Activated naive CD4-positive, alpha-beta T cell treated with anti-CD3 and anti-CD28 coated beads for 36 hours (primary cell): ENCODE results near the gene CLEC19A. TPM values are rescaled to one million over a fixed set of nuclear protein-coding genes. Genes with fewer than 3 reads are reported as not detected.

Experiments
- CTCF ChIA-PET: fragments of 350-600 bp; sonication (Branson Sonifier 250); formaldehyde crosslinking; loops from one replicate; lab custom pipeline; 2021; ENCODE audit warnings: antibody characterized with exemption; lab: Charles Lee
- DNase-seq: peaks from one replicate; pipeline ENCODE4 v3.0.0-alpha.2; 2020
- H3K27ac Mint-ChIP-seq: one replicate; pipeline ENCODE4 v1.8.0; 2021; ENCODE audit warnings: mild to moderate bottlenecking, mixed read lengths
- H3K27me3 Mint-ChIP-seq: one replicate; pipeline ENCODE4 v1.8.0; 2021; ENCODE audit warnings: low read depth, mixed read lengths
- H3K36me3 Mint-ChIP-seq: one replicate; pipeline ENCODE4 v1.8.0; 2021; ENCODE audit warnings: low read depth, mixed read lengths
- H3K4me1 Mint-ChIP-seq: one replicate; pipeline ENCODE4 v1.8.0; 2021; ENCODE audit warnings: low read depth, mixed read lengths
- H3K4me3 Mint-ChIP-seq: one replicate; pipeline ENCODE4 v1.8.0; 2021; ENCODE audit warnings: mild to moderate bottlenecking, moderate library complexity, mixed read lengths
- H3K9me3 Mint-ChIP-seq: one replicate; pipeline ENCODE4 v1.8.0; 2021; ENCODE audit warnings: mixed read lengths
- intact Hi-C: fragments of 100-400 bp; cut with micrococcal nuclease; formaldehyde crosslinking; loops from one replicate; pipeline ENCODE4 v1.15.1; 2023
- total RNA-seq, 2 experiments: library from RNA; stranded (reverse); gene quantifications; one replicate each; pipeline ENCODE4 v1.2.3, GENCODE V29; 2021

The CLEC19A gene
- total RNA-seq, 2 experiments from 2014 or later, result not detected

DNA sequence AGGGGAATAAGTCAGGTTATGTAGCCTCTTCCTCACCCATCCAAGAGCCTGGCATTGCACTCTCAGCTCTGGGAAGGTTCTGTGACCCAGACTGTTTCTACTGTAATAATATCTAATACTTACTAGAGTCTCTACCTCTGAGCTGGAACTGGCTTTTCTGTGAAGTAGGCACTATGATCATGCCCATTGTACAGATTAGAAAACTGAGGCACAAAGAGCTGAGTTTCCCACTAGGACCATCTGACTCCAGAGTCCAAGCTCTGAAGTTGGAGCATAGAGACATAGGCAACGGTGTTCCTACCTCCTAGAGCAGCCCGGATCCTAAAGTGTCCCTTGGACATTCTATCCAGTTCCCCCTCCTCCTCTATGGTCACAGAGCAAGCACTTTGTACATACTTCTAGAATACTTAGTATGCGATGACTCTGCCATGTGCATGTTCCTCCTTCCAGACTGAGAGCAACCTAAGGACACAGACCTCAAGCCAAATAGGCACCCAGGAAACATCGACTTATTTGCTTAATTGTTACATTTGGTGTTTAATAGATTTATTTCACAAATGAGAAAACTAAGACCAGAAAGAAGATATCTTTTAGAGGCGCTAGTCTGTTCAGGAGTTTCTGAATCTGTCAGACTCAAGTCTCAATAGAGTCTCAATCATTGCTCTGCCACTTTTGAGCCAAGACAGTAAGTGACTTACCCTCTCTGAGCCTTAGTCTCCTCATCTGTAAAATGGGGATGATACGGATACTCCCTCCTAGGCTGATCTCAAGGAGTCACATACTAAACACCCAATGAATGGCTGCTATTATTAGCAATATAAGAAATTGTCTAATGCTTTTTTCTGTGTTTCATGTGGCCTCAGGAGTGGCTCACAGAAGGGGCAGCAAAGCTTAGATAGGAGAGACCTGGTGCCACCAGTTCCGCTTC lies 3.6 kb downstream of the CLEC19A start:
- Mint-ChIP-seq H3K27ac (no peak overlapping the region), H3K36me3 (no peaks in the 10 kb centered on the region), H3K4me3 (no peak overlapping the region), H3K4me1 (peaks cover 11% of the 10 kb centered on the region), H3K9me3 (no peaks in the 10 kb centered on the region), H3K27me3 (peaks cover 15% of the 10 kb centered on the region)
- no peak for DNase-seq
- CTCF ChIA-PET, result no interaction called here
- intact Hi-C loops, result no loop called here

DNA sequence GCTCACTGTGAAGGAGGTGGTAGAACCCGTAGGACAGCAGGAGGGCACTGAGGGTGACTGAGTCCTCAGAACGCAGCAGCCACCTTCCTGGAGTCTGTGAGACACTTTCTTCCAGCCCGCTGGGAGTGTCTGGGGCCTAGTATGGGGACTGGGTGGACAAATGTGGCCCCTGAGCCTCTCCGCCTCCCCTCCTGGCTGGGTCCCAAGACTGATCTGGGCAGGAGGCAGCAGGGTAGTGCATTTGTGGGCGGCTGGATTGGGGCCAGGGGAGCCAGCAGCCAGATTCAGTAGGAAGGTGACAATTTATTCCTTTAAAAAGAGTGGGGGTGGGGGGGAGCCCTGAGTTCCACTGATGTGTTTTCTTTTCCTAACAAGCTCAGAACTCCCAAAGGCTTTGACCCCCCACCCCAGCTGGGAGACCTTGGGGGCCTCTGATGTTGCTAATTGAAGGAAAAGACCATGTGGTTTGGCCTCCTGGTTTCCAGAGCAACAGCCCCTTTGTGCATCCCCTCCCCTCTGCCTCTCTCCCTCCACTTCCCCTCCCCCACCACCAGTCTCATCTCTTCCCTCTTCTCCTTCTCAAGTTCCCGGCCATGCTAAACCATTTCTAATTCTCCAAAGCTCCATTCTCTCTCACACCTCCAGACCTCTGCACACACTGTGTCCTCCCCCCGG lies 4.4 kb downstream of the CLEC19A start:
- no peak for DNase-seq
- no peak overlapping the region for H3K27ac Mint-ChIP-seq
- H3K9me3 Mint-ChIP-seq, result peaks cover 3% of the 10 kb centered on the region
- intact Hi-C loops, result loop anchor here (10.0 kb wide), 1 partner anchor 235 kb away; the partner anchor contains the start of genes CCP110 and GDE1
- H3K27me3 Mint-ChIP-seq, result peaks cover 15% of the 10 kb centered on the region
- H3K4me3 Mint-ChIP-seq, result no peak overlapping the region
- CTCF ChIA-PET, result no interaction called here
- peaks cover 19% of the 10 kb centered on the region for H3K4me1 Mint-ChIP-seq
- H3K36me3 Mint-ChIP-seq, result no peaks in the 10 kb centered on the region

DNA sequence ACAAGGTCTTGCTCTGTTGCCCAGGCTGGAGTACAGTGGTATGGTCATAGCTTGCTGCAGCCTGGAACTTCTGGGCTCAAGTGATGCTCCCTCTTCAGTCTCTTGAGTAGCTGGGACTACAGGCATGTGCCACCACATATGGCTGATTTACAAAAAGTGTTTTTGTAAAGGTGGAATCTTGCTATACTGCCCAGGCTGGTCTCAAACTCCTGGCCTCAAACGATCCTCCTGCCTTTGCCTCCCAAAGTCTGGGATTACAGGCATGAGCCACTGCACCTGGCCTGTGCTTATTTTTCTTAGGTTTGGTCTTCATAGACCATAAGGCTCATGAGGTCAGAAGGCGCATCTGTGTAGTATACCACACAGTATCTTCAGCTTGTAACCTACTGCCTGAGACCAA lies 5.3 kb downstream of the CLEC19A start:
- CTCF ChIA-PET, result no interaction called here
- Mint-ChIP-seq H3K9me3 (peaks cover 3% of the 10 kb centered on the region), H3K4me3 (no peak overlapping the region), H3K27ac (no peak overlapping the region), H3K27me3 (peaks cover 15% of the 10 kb centered on the region), H3K36me3 (no peaks in the 10 kb centered on the region), H3K4me1 (peaks cover 25% of the 10 kb centered on the region)
- DNase-seq, result no peak
- intact Hi-C loops, result loop anchor here (10.0 kb wide), 1 partner anchor 234 kb away; the partner anchor contains the start of genes CCP110 and GDE1

DNA sequence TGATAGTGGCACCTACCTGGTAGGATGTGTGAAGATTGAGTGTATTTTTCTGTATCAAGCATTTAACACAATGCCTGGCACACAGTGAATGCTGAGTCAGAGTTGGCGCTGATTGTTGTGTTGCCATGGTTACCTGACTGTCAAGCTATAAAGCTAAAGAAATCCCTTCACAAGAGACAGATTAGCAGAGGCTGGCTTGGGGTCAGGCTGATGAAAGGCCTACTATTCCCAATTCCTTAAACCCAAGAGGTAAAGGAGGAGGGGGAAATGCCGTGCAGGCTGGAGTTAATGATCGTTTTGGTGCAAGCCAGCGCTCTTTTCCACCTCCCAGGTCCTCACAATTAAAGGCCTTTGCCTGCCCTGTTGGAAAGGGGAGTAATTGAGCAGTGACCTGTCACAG lies 5.9 kb downstream of the CLEC19A start:
- H3K4me1 Mint-ChIP-seq, result peaks cover 25% of the 10 kb centered on the region
- CTCF ChIA-PET, result no interaction called here
- DNase-seq, result peak; percentile 37
- peaks cover 3% of the 10 kb centered on the region for H3K9me3 Mint-ChIP-seq
- no peaks in the 10 kb centered on the region for H3K36me3 Mint-ChIP-seq
- peaks cover 15% of the 10 kb centered on the region for H3K27me3 Mint-ChIP-seq
- no peak overlapping the region for H3K4me3 Mint-ChIP-seq
- intact Hi-C loops, result loop anchor here (10.0 kb wide), 1 partner anchor 233 kb away; the partner anchor contains the start of genes CCP110 and GDE1
- H3K27ac Mint-ChIP-seq, result no peak overlapping the region

DNA sequence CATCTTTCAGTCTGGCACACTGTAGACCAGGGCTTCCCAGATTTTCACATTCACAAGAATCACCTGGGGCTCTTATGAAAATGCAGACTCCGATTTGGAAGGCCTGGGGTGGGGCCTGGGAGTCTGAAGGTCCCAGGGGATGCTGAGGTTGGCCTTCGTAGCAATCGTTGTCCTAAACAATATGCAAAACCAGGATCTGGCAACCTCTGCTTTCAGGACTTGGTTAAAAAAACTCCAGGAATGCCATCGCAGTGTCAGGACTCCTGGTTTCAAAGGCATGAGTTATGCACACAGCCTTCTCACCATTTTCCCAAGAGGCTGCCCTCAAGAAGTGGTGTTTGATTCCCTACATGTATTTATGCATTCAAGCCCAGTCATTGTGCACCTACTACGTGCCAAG lies 6.7 kb downstream of the CLEC19A start:
- no peak overlapping the region for H3K4me3 Mint-ChIP-seq
- no peaks in the 10 kb centered on the region for H3K36me3 Mint-ChIP-seq
- peaks cover 15% of the 10 kb centered on the region for H3K27me3 Mint-ChIP-seq
- peaks cover 3% of the 10 kb centered on the region for H3K9me3 Mint-ChIP-seq
- CTCF ChIA-PET, result no interaction called here
- H3K27ac Mint-ChIP-seq, result no peak overlapping the region
- no peak for DNase-seq
- intact Hi-C loops, result loop anchor here (10.0 kb wide), 1 partner anchor 233 kb away; the partner anchor contains the start of genes CCP110 and GDE1
- peaks cover 25% of the 10 kb centered on the region for H3K4me1 Mint-ChIP-seq

DNA sequence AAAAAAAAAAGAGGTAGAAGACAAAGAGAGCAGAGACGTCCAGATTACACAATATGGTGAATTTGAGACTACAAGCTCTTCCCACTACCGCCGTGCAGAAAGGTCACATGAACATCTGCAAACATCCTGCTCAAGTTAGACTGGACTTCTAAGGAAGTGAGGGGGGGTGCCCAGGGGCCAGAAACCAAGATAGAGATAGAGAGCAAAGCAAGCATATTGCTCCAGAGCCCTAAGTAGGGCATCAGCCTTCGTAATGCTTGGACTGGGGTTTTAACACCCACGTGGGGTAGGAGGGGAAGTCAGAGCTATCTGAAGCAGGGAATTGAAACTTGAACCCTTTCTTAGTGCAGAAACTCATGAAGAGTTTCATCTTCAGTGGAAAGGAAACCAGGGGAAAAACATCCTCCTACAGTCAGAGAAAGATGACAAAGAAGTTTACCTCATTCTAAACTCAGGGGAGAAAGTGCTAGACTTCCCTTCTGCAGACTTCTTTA lies 8.7 kb downstream of the CLEC19A start:
- peaks cover 25% of the 10 kb centered on the region for H3K4me1 Mint-ChIP-seq
- intact Hi-C loops, result loop anchor here (10.0 kb wide), 1 partner anchor 231 kb away; the partner anchor contains the start of genes CCP110 and GDE1
- H3K27me3 Mint-ChIP-seq, result peaks cover 15% of the 10 kb centered on the region
- H3K9me3 Mint-ChIP-seq, result peaks cover 3% of the 10 kb centered on the region
- DNase-seq, result peak; percentile 53
- CTCF ChIA-PET, result no interaction called here
- H3K4me3 Mint-ChIP-seq, result no peak overlapping the region
- H3K36me3 Mint-ChIP-seq, result no peaks in the 10 kb centered on the region
- peak overlapping the region; percentile 42 for H3K27ac Mint-ChIP-seq

DNA sequence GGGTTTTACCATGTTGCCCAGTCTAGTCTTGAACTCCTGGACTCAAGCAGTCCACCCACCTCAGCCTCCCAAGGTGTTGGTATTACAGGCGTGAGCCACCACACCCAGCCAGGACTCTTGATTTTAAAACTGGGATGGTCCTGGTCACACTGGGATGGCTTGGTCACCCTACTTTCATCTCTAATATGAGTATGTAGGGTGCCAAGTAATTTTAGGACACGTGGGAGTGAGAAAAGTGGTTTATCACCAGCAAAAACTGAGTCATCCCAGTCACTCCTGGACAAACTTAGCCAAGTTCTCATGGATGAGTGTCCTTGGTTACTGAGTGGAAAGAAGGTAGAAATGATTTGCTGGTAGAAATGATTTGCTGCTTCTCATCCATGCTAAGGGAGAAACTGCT lies 9.9 kb downstream of the CLEC19A start:
- peaks cover 25% of the 10 kb centered on the region for H3K4me1 Mint-ChIP-seq
- H3K4me3 Mint-ChIP-seq, result no peak overlapping the region
- DNase-seq, result no peak
- peaks cover 3% of the 10 kb centered on the region for H3K9me3 Mint-ChIP-seq
- H3K27me3 Mint-ChIP-seq, result peaks cover 12% of the 10 kb centered on the region
- no peaks in the 10 kb centered on the region for H3K36me3 Mint-ChIP-seq
- CTCF ChIA-PET, result no interaction called here
- no peak overlapping the region for H3K27ac Mint-ChIP-seq
- intact Hi-C loops, result loop anchor here (10.0 kb wide), 1 partner anchor 229 kb away; the partner anchor contains the start of genes CCP110 and GDE1

DNA sequence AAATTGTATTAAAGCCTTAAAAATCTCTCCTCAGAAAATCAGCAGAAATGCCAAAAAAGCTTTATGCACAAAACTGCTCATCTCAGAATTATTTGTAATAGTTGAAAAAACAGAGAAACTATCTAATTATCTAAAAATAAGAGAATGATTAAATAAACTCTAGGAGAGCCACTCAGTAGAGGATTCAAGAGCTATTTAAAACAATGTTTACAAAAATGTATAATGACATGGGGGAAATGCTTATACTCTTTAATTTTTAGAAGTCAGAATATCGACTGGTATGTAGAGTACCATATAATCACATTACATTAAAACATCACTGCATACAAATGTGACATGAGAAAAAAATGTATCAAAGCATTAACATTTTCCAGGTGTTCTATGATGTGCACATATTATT lies 11.9 kb downstream of the CLEC19A start:
- H3K4me3 Mint-ChIP-seq, result no peak overlapping the region
- CTCF ChIA-PET, result no interaction called here
- peaks cover 7% of the 10 kb centered on the region for H3K27me3 Mint-ChIP-seq
- peaks cover 24% of the 10 kb centered on the region for H3K4me1 Mint-ChIP-seq
- H3K27ac Mint-ChIP-seq, result no peak overlapping the region
- intact Hi-C loops, result loop anchor here (10.0 kb wide), 1 partner anchor 227 kb away; the partner anchor contains the start of genes CCP110 and GDE1
- H3K36me3 Mint-ChIP-seq, result no peaks in the 10 kb centered on the region
- H3K9me3 Mint-ChIP-seq, result peaks cover 3% of the 10 kb centered on the region
- no peak for DNase-seq

DNA sequence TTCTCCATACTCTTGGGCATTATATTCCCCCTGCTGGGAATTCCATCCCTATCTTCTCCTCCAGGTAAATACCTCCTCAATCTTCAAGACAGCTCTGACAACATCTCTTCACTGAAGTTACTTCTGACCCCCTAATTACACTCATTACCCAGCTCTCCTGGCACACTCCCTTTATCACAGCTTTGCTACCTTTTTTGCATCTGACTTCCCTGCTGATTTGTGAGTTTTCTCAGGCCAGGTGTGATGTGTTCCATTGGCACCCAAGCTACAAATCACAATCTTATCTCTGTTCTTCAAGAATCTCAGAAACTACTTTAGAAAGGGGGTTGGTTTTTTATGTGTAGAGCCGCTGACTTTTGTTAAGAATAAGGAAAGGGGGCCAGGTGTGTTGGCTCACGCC lies 14.0 kb downstream of the CLEC19A start:
- Mint-ChIP-seq H3K9me3 (peaks cover 4% of the 10 kb centered on the region), H3K4me1 (peaks cover 10% of the 10 kb centered on the region)
- CTCF ChIA-PET, result no interaction called here

DNA sequence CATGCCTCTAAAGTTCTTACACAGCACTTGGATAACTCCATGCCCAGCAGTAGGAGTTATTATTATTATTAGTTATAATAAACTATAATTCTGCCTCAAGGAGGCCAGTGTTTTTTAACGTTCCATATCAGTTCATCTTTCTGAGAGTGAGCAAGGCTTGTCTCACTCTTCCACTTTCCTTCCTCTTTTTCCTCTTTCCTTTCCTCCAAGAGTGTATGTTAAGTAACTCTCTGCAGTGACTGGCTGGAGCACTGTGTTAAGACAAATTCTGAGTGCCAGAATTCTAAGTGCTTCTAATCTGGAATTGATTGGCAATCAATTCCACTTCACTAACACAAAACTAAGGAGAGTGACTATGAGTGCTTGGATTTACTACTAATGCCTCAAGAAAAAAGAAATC lies 16.4 kb downstream of the CLEC19A start:
- DNase-seq, result no peak
- no peaks in the 10 kb centered on the region for H3K36me3 Mint-ChIP-seq
- H3K27me3 Mint-ChIP-seq, result peaks cover 4% of the 10 kb centered on the region
- H3K4me3 Mint-ChIP-seq, result no peak overlapping the region
- intact Hi-C loops, result no loop called here
- no peaks in the 10 kb centered on the region for H3K4me1 Mint-ChIP-seq
- peaks cover 2% of the 10 kb centered on the region for H3K9me3 Mint-ChIP-seq
- H3K27ac Mint-ChIP-seq, result no peak overlapping the region
- CTCF ChIA-PET, result no interaction called here

More for the DNA sequence above, 14.0 kb downstream of the CLEC19A start:
- H3K27ac Mint-ChIP-seq, result no peak overlapping the region
- peaks cover 2% of the 10 kb centered on the region for H3K27me3 Mint-ChIP-seq
- intact Hi-C loops, result loop anchor here (10.0 kb wide), 1 partner anchor 225 kb away; the partner anchor contains the start of genes CCP110 and GDE1
- no peak for DNase-seq
- no peak overlapping the region for H3K4me3 Mint-ChIP-seq
- H3K36me3 Mint-ChIP-seq, result no peaks in the 10 kb centered on the region

DNA sequence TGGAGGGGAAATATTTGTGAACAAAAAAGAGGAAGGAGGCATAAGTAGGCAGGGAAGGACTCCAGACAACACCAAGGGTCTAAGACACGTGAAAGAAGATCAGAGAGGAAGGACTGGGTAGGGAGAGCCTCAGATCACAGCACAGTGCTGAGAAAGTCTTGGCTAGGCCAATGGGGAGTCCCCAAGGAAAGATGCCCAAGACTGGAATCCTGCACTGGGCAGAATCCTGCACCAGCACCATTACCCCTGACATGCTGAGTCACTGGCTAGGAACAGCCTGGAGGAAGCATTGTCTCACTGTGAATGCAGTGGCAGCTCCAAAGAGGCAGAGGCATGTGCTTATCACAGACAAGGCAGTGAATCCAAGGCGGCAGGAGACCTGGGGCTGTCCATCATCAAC lies 19.2 kb downstream of the CLEC19A start:
- no peak for DNase-seq
- Mint-ChIP-seq H3K36me3 (no peaks in the 10 kb centered on the region), H3K4me1 (no peaks in the 10 kb centered on the region), H3K27ac (no peak overlapping the region), H3K27me3 (peaks cover 8% of the 10 kb centered on the region), H3K4me3 (no peak overlapping the region), H3K9me3 (peaks cover 2% of the 10 kb centered on the region)
- CTCF ChIA-PET, result no interaction called here
- intact Hi-C loops, result no loop called here

DNA sequence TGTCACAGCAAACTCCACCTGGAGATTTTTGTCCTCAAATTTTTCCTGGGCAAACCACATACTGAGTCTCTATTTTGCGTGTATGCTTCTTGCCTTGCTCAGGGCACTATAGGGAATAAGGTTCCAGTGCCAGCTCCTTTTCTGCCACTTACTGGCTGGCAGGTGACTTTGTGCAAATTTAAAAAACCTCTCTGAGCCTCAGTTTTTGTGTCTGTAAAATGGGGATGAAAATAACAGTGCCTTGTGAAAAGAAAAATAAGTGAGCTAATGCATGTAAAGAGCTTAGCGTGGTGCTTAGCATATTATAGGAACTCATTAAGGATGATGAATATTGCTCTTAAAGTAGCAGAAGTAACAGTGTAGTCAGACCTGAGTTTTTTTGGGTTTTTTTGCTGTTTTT lies 19.9 kb downstream of the CLEC19A start:
- no peak overlapping the region for H3K4me3 Mint-ChIP-seq
- H3K4me1 Mint-ChIP-seq, result no peaks in the 10 kb centered on the region
- no peak overlapping the region for H3K27ac Mint-ChIP-seq
- DNase-seq, result no peak
- intact Hi-C loops, result no loop called here
- H3K36me3 Mint-ChIP-seq, result no peaks in the 10 kb centered on the region
- peaks cover 8% of the 10 kb centered on the region for H3K27me3 Mint-ChIP-seq
- H3K9me3 Mint-ChIP-seq, result peaks cover 2% of the 10 kb centered on the region
- CTCF ChIA-PET, result no interaction called here
